ENCODE measurements around the gene CIT.

DNA sequence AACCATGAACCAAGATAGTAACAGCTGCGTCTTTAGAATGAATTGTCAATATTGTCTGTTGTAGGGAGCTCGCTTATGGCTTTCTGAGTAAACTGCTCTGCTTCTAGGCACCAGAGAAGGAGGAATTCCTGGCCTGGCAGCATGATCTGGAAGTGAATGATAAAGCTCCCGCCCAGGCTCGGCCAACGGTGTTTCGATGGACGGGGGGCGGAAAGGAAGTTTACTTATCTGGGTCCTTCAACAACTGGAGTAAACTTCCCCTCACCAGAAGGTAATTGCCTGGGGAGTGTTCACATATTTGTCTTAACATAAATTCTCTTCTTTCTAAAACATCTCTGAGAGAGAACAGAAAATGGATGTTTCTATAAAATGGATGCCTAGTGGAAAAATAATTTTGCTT lies 204.9 kb downstream of the CIT start:
- TF ChIP-seq, protein P1, sequence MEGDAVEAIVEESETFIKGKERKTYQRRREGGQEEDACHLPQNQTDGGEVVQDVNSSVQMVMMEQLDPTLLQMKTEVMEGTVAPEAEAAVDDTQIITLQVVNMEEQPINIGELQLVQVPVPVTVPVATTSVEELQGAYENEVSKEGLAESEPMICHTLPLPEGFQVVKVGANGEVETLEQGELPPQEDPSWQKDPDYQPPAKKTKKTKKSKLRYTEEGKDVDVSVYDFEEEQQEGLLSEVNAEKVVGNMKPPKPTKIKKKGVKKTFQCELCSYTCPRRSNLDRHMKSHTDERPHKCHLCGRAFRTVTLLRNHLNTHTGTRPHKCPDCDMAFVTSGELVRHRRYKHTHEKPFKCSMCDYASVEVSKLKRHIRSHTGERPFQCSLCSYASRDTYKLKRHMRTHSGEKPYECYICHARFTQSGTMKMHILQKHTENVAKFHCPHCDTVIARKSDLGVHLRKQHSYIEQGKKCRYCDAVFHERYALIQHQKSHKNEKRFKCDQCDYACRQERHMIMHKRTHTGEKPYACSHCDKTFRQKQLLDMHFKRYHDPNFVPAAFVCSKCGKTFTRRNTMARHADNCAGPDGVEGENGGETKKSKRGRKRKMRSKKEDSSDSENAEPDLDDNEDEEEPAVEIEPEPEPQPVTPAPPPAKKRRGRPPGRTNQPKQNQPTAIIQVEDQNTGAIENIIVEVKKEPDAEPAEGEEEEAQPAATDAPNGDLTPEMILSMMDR (conservative IDR thresholded peaks at IDR 0.05; ENCODE audit: low read depth, low read length), result no peak
- TF ChIP-seq EZH2phosphoT487 (IDR thresholded peaks at IDR 0.05; ENCODE audit: borderline replicate concordance, low read length), result no peak
- TF ChIP-seq EZH2 (IDR thresholded peaks at IDR 0.05; ENCODE audit: low read length, unreplicated experiment), result no peak
